Stimulated activated naive CD8-positive, alpha-beta T cell treated with anti-CD3 and anti-CD28 coated beads, Interleukin-15, amount 100 ng/mL, for 72 hours (primary cell): ENCODE data around the gene DDIT4.
A peak's percentile ranks its signal among the peaks of the same experiment; 100 is the strongest.
"Not testable (repeated sequence)": the region's sequence is repeated elsewhere in the genome, so short reads cannot be mapped to it uniquely, and the experiment has no call there.

ENCODE experiments used
- ATAC-seq: fragments of 150-1000 bp; cut with Tn5 transposase; 2 replicates; pipeline ENCODE4 v1.10.0; 2021; ENCODE audit warnings: mild to moderate bottlenecking, moderate library complexity
- DNase-seq, 2 donors: peaks; one replicate each; pipeline ENCODE4 v3.0.0; 2021 to 2022
- H3K27ac Mint-ChIP-seq, 2 donors: one replicate each; pipeline ENCODE4 v1.8.0; 2022; ENCODE audit warnings: mild to moderate bottlenecking in 2 of 2, mixed read lengths in 2 of 2, moderate library complexity in 2 of 2
- H3K27me3 Mint-ChIP-seq: one replicate; pipeline ENCODE4 v1.8.0; 2022; ENCODE audit warnings: mixed read lengths
- H3K4me1 Mint-ChIP-seq: one replicate; pipeline ENCODE4 v1.8.0; 2022; ENCODE audit warnings: mild to moderate bottlenecking, mixed read lengths
- H3K4me3 Mint-ChIP-seq, 2 donors: one replicate each; pipeline ENCODE4 v1.8.0; 2022; ENCODE audit warnings: mild to moderate bottlenecking in 2 of 2, mixed read lengths in 2 of 2, moderate library complexity in 1 of 2
- H3K9me3 Mint-ChIP-seq, 2 donors: one replicate each; pipeline ENCODE4 v1.8.0; 2022; ENCODE audit warnings: mixed read lengths in 2 of 2

DDIT4 gene

GRCh38 chr10:72292223-72292691, 18.5 kb downstream of the DDIT4 start:
- Mint-ChIP-seq H3K27me3 (no peaks in the 10 kb centered on the region), H3K4me3 (peak overlapping the region; percentile 70 to 78), H3K4me1 (peaks cover 68% of the 10 kb centered on the region), H3K27ac (peak overlapping the region; percentile 94 to 100), H3K9me3 (no peaks in the 10 kb centered on the region)
- ATAC-seq (peak; percentile 67), DNase-seq (peak; percentile 65 to 88)

- peak overlapping the region; percentile 89 to 92 for H3K4me3 Mint-ChIP-seq
- peaks cover 87% of the 10 kb centered on the region for H3K4me1 Mint-ChIP-seq
- H3K9me3 Mint-ChIP-seq, result no peaks in the 10 kb centered on the region
- peak overlapping the region; percentile 100 for H3K27ac Mint-ChIP-seq
- no peak for ATAC-seq
- no peaks in the 10 kb centered on the region for H3K27me3 Mint-ChIP-seq
- DNase-seq, result no peak
Observed at GRCh38 chr10:72295330-72295910, 21.7 kb downstream of the DDIT4 start.

- not testable (repeated sequence) for DNase-seq, H3K9me3 Mint-ChIP-seq, ATAC-seq, H3K27me3 Mint-ChIP-seq
- Mint-ChIP-seq H3K4me1 (peaks cover 85% of the 10 kb centered on the region), H3K4me3 (peak overlapping the region; percentile 89 to 92), H3K27ac (peak overlapping the region; percentile 100)
Observed at GRCh38 chr10:72296829-72297280, 23.1 kb downstream of the DDIT4 start.

- ATAC-seq, result peak; percentile 71
- Mint-ChIP-seq H3K9me3 (peaks cover 4 to 8% of the 10 kb centered on the region in 2 donors), H3K27ac (peak overlapping the region; percentile 100), H3K27me3 (no peaks in the 10 kb centered on the region), H3K4me1 (peaks cover 84% of the 10 kb centered on the region), H3K4me3 (peak overlapping the region; percentile 89 to 92)
- DNase-seq, result peak; percentile 97 to 99
Observed at GRCh38 chr10:72297281-72297804, 23.6 kb downstream of the DDIT4 start.

GRCh38 chr10:72297805-72298591, 24.3 kb downstream of the DDIT4 start:
- peaks cover 80% of the 10 kb centered on the region for H3K4me1 Mint-ChIP-seq
- no peaks in the 10 kb centered on the region for H3K27me3 Mint-ChIP-seq
- DNase-seq, result peak; percentile 90 to 97
- peak; percentile 80 for ATAC-seq
- H3K27ac Mint-ChIP-seq, result peak overlapping the region; percentile 100
- peaks cover 4 to 8% of the 10 kb centered on the region in 2 donors for H3K9me3 Mint-ChIP-seq
- H3K4me3 Mint-ChIP-seq, result peak overlapping the region; percentile 89 to 92

GRCh38 chr10:72298592-72299519, 25.1 kb downstream of the DDIT4 start:
- no peaks in the 10 kb centered on the region for H3K27me3 Mint-ChIP-seq
- DNase-seq (no peak), ATAC-seq (no peak)
- H3K27ac Mint-ChIP-seq, result peak overlapping the region; percentile 100
- H3K9me3 Mint-ChIP-seq, result peaks cover 4 to 8% of the 10 kb centered on the region in 2 donors
- peak overlapping the region; percentile 89 to 92 for H3K4me3 Mint-ChIP-seq
- peaks cover 80% of the 10 kb centered on the region for H3K4me1 Mint-ChIP-seq

- ATAC-seq, result peak; percentile 26
- Mint-ChIP-seq H3K27ac (peak overlapping the region; percentile 60 to 86), H3K4me3 (peak overlapping the region; percentile 50 to 58), H3K9me3 (peaks cover 4 to 8% of the 10 kb centered on the region in 2 donors), H3K4me1 (peaks cover 73% of the 10 kb centered on the region), H3K27me3 (no peaks in the 10 kb centered on the region)
- no peak for DNase-seq
Observed at GRCh38 chr10:72303424-72304128, 29.9 kb downstream of the DDIT4 start.

GRCh38 chr10:72306215-72306760, 32.6 kb downstream of the DDIT4 start:
- H3K9me3 Mint-ChIP-seq, result peaks cover under 1 to 2% of the 10 kb centered on the region in 2 donors
- no peak for ATAC-seq
- H3K27me3 Mint-ChIP-seq, result no peaks in the 10 kb centered on the region
- H3K4me3 Mint-ChIP-seq, result peak overlapping the region; percentile 14 to 69
- peaks cover 82% of the 10 kb centered on the region for H3K4me1 Mint-ChIP-seq
- DNase-seq, result no peak
- H3K27ac Mint-ChIP-seq, result peak overlapping the region; percentile 90 to 94

- Mint-ChIP-seq H3K4me1 (peaks cover 82% of the 10 kb centered on the region), H3K4me3 (peak overlapping the region in 1 of 2 donors; percentile 25), H3K27ac (peak overlapping the region in 1 of 2 donors; percentile 47)
- not testable (repeated sequence) for ATAC-seq, H3K9me3 Mint-ChIP-seq, DNase-seq, H3K27me3 Mint-ChIP-seq
Observed at GRCh38 chr10:72307711-72308110, 34.0 kb downstream of the DDIT4 start.

- Mint-ChIP-seq H3K4me1 (peaks cover 76% of the 10 kb centered on the region), H3K4me3 (peak overlapping the region; percentile 25 to 54), H3K27ac (peak overlapping the region; percentile 88 to 89), H3K27me3 (no peaks in the 10 kb centered on the region), H3K9me3 (no peaks in the 10 kb centered on the region)
- ATAC-seq (peak; percentile 63), DNase-seq (peak in 1 of 2 donors; percentile 49)
Observed at GRCh38 chr10:72308320-72308987, 34.7 kb downstream of the DDIT4 start.

- ATAC-seq (no peak), DNase-seq (no peak)
- Mint-ChIP-seq H3K27me3 (no peaks in the 10 kb centered on the region), H3K9me3 (no peaks in the 10 kb centered on the region), H3K4me3 (peak overlapping the region; percentile 11 to 35), H3K4me1 (peaks cover 67% of the 10 kb centered on the region), H3K27ac (peak overlapping the region; percentile 16 to 64)
Observed at GRCh38 chr10:72309290-72310240, 35.8 kb downstream of the DDIT4 start.

GRCh38 chr10:72310241-72310633, 36.5 kb downstream of the DDIT4 start:
- Mint-ChIP-seq H3K27me3 (no peaks in the 10 kb centered on the region), H3K9me3 (no peaks in the 10 kb centered on the region), H3K4me1 (peaks cover 66% of the 10 kb centered on the region), H3K4me3 (peak overlapping the region; percentile 44 to 66), H3K27ac (peak overlapping the region; percentile 64 to 88)
- no peak for DNase-seq
- no peak for ATAC-seq

GRCh38 chr10:72310636-72311035, 36.9 kb downstream of the DDIT4 start:
- Mint-ChIP-seq H3K4me3 (peak overlapping the region; percentile 44 to 66), H3K27me3 (no peaks in the 10 kb centered on the region), H3K4me1 (peaks cover 66% of the 10 kb centered on the region), H3K27ac (peak overlapping the region; percentile 58 to 88), H3K9me3 (no peaks in the 10 kb centered on the region)
- ATAC-seq (no peak), DNase-seq (no peak)
